ENCODE data around the gene TAOK3. TPM values are rescaled to one million over a fixed set of nuclear protein-coding genes. Genes with fewer than 3 reads are reported as not detected.
A peak's percentile ranks its signal among the peaks of the same experiment; 100 is the strongest.

TAOK3 gene
- total and polyA plus RNA-seq, 9 of the 15 experiments (the other 6 are each of a cell fraction or from before 2014, with no cell fraction given), result 24.3 to 83.5 (median 47.1) TPM

DNA sequence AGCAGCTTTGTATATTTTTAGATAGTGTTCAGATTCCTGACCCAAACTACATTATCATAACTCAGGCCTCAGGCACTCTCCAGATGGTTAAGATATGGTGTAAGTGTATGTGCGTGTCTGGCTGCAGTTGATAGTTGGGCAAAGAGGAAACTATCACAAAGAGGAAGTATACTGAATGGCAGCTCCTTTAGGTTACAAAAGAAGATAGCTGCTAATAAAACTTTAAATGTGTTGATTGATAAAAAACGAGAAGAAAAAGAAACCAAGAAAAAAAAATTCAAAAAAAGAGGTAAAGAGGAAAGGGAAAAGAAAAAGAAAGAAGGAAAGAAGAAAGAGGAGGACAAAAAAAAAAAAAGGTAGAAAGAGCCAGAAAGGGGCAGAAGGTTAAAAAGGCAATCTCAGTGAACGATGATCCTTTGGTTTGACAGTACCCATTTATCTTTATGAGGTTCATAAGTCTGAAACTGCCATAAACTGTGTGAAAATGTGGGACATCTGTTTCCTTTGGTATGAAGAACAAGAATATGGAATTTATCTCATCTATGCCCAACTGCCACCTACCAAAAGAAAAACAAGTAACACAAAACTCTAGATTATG lies 42.2 kb downstream of the TAOK3 start:
- peak; percentile 50 to 84 (median 67) for DNase-seq (ENCODE audit: extremely low read depth in 1 of 4, low spot score in 3 of 4)
- no peak overlapping the region for H3K4me3 ChIP-seq
- H4K20me1 ChIP-seq (replicated peaks; ENCODE audit: control insufficient read depth, insufficient read depth, low read length), result no peaks in the 10 kb centered on the region; the same call in 1 of the 2 replicates
- peak; percentile 98 for ATAC-seq
- no peaks in the 10 kb centered on the region for H3K27me3 ChIP-seq (ENCODE audit: control insufficient read depth in 2 of 2, insufficient read depth in 2 of 2, low read length in 2 of 2)
- intact Hi-C loops (cut with micrococcal nuclease) (loop anchor here (2.0 kb wide), 1 partner anchor 14 kb away; no protein-coding TSS in a partner anchor), in situ Hi-C loops (cut with MboI) (no loop called here)
- H3K9me3 ChIP-seq (replicated peaks; ENCODE audit: control insufficient read depth, insufficient read depth, low read depth, low read length), result no peaks in the 10 kb centered on the region
- CTCF ChIA-PET (ENCODE audit: low intra/inter-chr PET ratio), result no interaction called here
- H2AFZ ChIP-seq (ENCODE audit: low read depth, low read length), result no peak overlapping the region
- 0% methylated on average over 3 of the region's 3 CpGs for WGBS (ENCODE audit: insufficient coverage, low coverage, missing lambda C conversion rate)
- no peak overlapping the region for H3K4me2 ChIP-seq (ENCODE audit: insufficient read depth, low read length)
- no peaks in the 10 kb centered on the region for H3K9me1 ChIP-seq (ENCODE audit: control insufficient read depth, insufficient read depth, low read length)
- no peak overlapping the region for H3K9ac ChIP-seq (ENCODE audit: insufficient read depth in 1 of 2, low read depth in 2 of 2, low read length in 2 of 2)
- no peaks in the 10 kb centered on the region; the same call in 2 of the 3 replicates for H3K36me3 ChIP-seq (ENCODE audit: control insufficient read depth, insufficient read depth, low read length)
- no TSS peak for BruUV-seq (replicated peaks)
- peak; percentile 80 for FAIRE-seq
- peak overlapping the region; percentile 11; the same call in 1 of the 3 replicates for H3K27ac ChIP-seq (ENCODE audit: extremely low read depth, low read depth, low read length)
- POLR2A ChIA-PET, result interaction anchor here (0.6 to 1.5 kb wide), 4 partner anchors 12 to 27 kb away, joined by 3 to 5 read pairs (median 4); no protein-coding TSS in a partner anchor
- H3K4me1 ChIP-seq (replicated peaks in 1 of 2; ENCODE audit: control insufficient read depth in 2 of 2, insufficient read depth in 2 of 2, low read length in 2 of 2), result peaks cover 12 to 15% of the 10 kb centered on the region in 2 experiments
- H3K79me2 ChIP-seq (ENCODE audit: control insufficient read depth, insufficient read depth, low read length), result peaks cover 61% of the 10 kb centered on the region
- TF ChIP-seq, protein P1, sequence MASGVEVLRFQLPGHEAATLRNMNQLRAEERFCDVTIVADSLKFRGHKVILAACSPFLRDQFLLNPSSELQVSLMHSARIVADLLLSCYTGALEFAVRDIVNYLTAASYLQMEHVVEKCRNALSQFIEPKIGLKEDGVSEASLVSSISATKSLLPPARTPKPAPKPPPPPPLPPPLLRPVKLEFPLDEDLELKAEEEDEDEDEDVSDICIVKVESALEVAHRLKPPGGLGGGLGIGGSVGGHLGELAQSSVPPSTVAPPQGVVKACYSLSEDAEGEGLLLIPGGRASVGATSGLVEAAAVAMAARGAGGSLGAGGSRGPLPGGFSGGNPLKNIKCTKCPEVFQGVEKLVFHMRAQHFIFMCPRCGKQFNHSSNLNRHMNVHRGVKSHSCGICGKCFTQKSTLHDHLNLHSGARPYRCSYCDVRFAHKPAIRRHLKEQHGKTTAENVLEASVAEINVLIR (CRISPR knock-in tag; IDR thresholded peaks at IDR 0.05), result no peak
- TF ChIP-seq RFX5 (IDR thresholded peaks at IDR 0.05; ENCODE audit: low read depth, low read length) (no peak), FIP1L1 (IDR thresholded peaks at IDR 0.05; ENCODE audit: low read depth, low read length, poor library complexity, severe bottlenecking) (no peak), PRPF4 (IDR thresholded peaks at IDR 0.05; ENCODE audit: insufficient read depth, low read depth, low read length, poor library complexity, severe bottlenecking) (no peak), JUND (IDR thresholded peaks at IDR 0.05; ENCODE audit: borderline replicate concordance, low read depth, low read length) (peak; percentile 61), JUND (tag; IDR thresholded peaks at IDR 0.05; ENCODE audit: borderline replicate concordance, low read depth, low read length) (peak; percentile 64; the same call in 1 of the 3 replicates), STAG1 (CRISPR knock-in tag; IDR thresholded peaks at IDR 0.05; ENCODE audit: borderline replicate concordance) (no peak), SETDB1 (IDR thresholded peaks at IDR 0.05; ENCODE audit: low read length) (no peak), KHSRP (IDR thresholded peaks at IDR 0.05) (no peak; the same call in 1 of the 2 replicates), SMARCC2 (IDR thresholded peaks at IDR 0.05; ENCODE audit: low read depth) (peak; percentile 95), BCOR (IDR thresholded peaks at IDR 0.05) (peak; percentile 62), ELF2 (CRISPR knock-in tag; IDR thresholded peaks at IDR 0.05) (no peak), DACH1 (IDR thresholded peaks at IDR 0.05; ENCODE audit: partially characterized antibody) (peak; percentile 42), PURB (CRISPR knock-in tag; IDR thresholded peaks at IDR 0.05; ENCODE audit: low read depth) (no peak), MED1 (CRISPR knock-in tag; IDR thresholded peaks at IDR 0.05; ENCODE audit: borderline replicate concordance) (no peak), ARNT (IDR thresholded peaks at IDR 0.05) (peak; percentile 86 to 87), BCL6 (CRISPR knock-in tag; IDR thresholded peaks at IDR 0.05) (no peak)
- TF ChIP-seq, protein P2, sequence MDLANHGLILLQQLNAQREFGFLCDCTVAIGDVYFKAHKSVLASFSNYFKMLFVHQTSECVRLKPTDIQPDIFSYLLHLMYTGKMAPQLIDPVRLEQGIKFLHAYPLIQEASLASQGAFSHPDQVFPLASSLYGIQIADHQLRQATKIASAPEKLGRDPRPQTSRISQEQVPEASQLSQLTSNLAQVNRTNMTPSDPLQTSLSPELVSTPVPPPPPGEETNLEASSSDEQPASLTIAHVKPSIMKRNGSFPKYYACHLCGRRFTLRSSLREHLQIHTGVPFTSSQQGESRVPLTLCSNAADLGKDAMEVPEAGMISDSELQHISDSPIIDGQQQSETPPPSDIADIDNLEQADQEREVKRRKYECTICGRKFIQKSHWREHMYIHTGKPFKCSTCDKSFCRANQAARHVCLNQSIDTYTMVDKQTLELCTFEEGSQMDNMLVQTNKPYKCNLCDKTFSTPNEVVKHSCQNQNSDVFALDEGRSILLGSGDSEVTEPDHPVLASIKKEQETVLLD (IDR thresholded peaks at IDR 0.05), result peak; percentile 76; the same call in 1 of the 2 replicates
- TF ChIP-seq, protein P3, sequence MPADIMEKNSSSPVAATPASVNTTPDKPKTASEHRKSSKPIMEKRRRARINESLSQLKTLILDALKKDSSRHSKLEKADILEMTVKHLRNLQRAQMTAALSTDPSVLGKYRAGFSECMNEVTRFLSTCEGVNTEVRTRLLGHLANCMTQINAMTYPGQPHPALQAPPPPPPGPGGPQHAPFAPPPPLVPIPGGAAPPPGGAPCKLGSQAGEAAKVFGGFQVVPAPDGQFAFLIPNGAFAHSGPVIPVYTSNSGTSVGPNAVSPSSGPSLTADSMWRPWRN (IDR thresholded peaks at IDR 0.05; ENCODE audit: low read depth), result peak; percentile 90
- TF ChIP-seq, protein P4, sequence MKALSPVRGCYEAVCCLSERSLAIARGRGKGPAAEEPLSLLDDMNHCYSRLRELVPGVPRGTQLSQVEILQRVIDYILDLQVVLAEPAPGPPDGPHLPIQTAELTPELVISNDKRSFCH (CRISPR knock-in tag; IDR thresholded peaks at IDR 0.05), result no peak
- TF ChIP-seq, protein P4 (tag; IDR thresholded peaks at IDR 0.05), result no peak

Data from K562 (cell line).